Mucosa of rectum (tissue), 2 donors: ENCODE data around the gene DCAF11.
A peak's percentile ranks its signal among the peaks of the same experiment; 100 is the strongest.

Experiments used
- H3K27ac ChIP-seq, 2 donors: one replicate each; pipeline ENCODE4 v1.7.0; 2013; ENCODE audit warnings: inconsistent platforms in 2 of 2, low read depth in 2 of 2, low read length in 2 of 2
- H3K27me3 ChIP-seq, 2 donors: one replicate each; pipeline ENCODE4 v1.7.0; 2013; ENCODE audit warnings: low read length in 2 of 2; ENCODE audit not compliant: control insufficient read depth in 2 of 2, insufficient read depth in 2 of 2
- H3K36me3 ChIP-seq, 2 donors: one replicate each; pipeline ENCODE4 v1.7.0; 2013; ENCODE audit warnings: low read length in 2 of 2; ENCODE audit not compliant: control insufficient read depth in 2 of 2, insufficient read depth in 2 of 2
- H3K4me1 ChIP-seq, 2 donors: one replicate each; pipeline ENCODE4 v1.7.0; 2013; ENCODE audit warnings: low read length in 2 of 2, mild to moderate bottlenecking in 1 of 2; ENCODE audit not compliant: control insufficient read depth in 2 of 2, insufficient read depth in 2 of 2
- H3K4me3 ChIP-seq, 2 donors: one replicate each; pipeline ENCODE4 v1.7.0; 2013; ENCODE audit warnings: low read length in 2 of 2
- H3K9ac ChIP-seq, 2 donors: one replicate each; pipeline ENCODE4 v1.7.0; 2013; ENCODE audit warnings: low read length in 2 of 2, low read depth in 1 of 2, mild to moderate bottlenecking in 1 of 2
- H3K9me3 ChIP-seq, 2 donors: one replicate each; pipeline ENCODE4 v1.7.0; 2013; ENCODE audit warnings: low read length in 2 of 2; ENCODE audit not compliant: control insufficient read depth in 2 of 2
- donor health status: healthy.
- donor health status: Normal muscosa, but diverticular disease.

Gene DCAF11

DNA sequence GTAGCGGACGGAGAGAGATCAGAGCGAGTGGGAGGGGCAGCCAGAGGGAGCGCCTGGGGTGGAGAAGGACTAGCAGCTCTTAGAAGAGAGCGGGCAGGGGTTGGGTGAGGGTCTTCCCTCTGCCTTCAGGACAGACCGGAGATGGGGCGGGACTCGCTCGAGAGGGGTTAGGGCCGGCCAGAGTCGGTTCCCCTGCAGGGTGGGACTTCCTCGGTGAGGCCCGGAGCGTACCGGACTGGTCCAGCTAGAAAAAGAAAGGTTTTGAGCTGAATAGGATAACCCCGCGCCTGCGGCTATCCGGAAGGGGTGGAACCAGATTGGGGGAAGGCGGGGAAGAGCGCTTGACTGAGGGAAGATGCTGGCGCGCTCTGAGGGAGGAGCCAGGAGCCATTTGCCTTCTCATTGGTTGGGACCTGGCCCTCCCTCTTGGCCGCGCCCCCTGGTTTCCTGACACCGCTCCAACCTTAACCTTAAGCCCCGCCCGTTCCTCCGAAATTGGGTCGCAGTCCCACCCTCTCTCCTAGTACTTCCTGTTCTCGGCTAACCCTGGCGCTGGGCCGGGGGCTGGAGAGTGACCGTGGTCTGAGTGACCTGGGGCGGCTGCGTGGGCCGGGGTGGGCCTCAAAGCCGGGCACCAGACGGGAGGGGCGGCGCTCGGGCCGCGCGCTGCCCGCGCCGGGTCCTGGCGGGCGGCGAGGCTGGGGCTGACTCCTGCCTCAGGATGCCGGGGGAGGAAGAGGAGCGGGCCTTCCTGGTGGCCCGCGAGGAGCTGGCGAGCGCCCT, 32.6 kb downstream of the DCAF11 start, which contains the start of gene RNF31:
RNF31 (plus strand) TSS at position 521 of the 783 bp plus-strand sequence; CDS start at position 722, 201 bp downstream.
- Histone ChIP-seq H3K4me3 (peak within 1 kb of the TSS; percentile 79 to 99), H3K9me3 (no peaks in the 10 kb centered on the region), H3K9ac (peak within 1 kb of the TSS; percentile 82 to 93), H3K27ac (peak within 1 kb of the TSS; percentile 94 to 97), H3K4me1 (peaks cover 28 to 30% of the 10 kb centered on the region in 2 donors), H3K36me3 (peaks cover 44 to 47% of the 10 kb centered on the region in 2 donors), H3K27me3 (no peaks in the 10 kb centered on the region)

DNA sequence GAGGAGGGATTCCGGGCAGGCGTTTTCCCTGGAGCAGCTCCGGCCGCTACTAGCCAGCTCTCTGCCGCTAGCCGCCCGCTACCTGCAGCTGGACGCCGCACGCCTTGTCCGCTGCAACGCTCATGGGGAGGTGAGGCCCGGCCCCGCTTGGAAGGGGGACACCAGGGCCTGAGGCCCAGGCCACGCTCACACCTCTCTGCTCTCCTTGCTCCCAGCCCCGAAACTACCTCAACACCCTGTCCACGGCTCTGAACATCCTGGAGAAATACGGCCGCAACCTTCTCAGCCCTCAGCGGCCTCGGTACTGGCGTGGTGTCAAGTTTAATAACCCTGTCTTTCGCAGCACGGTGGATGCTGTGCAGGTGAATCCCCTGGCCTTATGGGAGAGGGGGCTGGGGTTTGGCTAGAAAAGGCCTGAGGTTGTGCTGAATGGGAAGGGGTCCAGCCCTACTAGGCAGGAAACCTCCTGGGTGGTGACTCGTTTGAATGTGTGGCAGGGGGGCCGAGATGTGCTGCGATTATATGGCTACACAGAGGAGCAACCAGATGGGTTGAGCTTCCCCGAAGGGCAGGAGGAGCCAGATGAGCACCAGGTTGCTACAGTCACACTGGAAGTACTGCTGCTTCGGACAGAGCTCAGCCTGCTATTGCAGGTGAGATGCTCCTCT, 33.3 kb downstream of the DCAF11 start:
- Histone ChIP-seq H3K4me1 (peaks cover 25 to 26% of the 10 kb centered on the region in 2 donors), H3K9ac (peak overlapping the region; percentile 82 to 87), H3K4me3 (peak overlapping the region; percentile 79 to 99), H3K9me3 (no peaks in the 10 kb centered on the region), H3K27ac (peak overlapping the region; percentile 80 to 97), H3K27me3 (no peaks in the 10 kb centered on the region), H3K36me3 (peaks cover 44 to 52% of the 10 kb centered on the region in 2 donors)

- Histone ChIP-seq H3K36me3 (peaks cover 31 to 40% of the 10 kb centered on the region in 2 donors), H3K4me1 (peaks cover 20 to 26% of the 10 kb centered on the region in 2 donors), H3K9me3 (no peaks in the 10 kb centered on the region), H3K27ac (no peak overlapping the region), H3K4me3 (no peak overlapping the region), H3K27me3 (no peaks in the 10 kb centered on the region), H3K9ac (no peak overlapping the region)
Observed at GRCh38 chr14:24149302-24149969, 34.9 kb downstream of the DCAF11 start.

GRCh38 chr14:24150061-24150460, 35.5 kb downstream of the DCAF11 start:
- H3K36me3 ChIP-seq = peaks cover 37 to 43% of the 10 kb centered on the region in 2 donors
- no peak overlapping the region for H3K27ac ChIP-seq

DNA sequence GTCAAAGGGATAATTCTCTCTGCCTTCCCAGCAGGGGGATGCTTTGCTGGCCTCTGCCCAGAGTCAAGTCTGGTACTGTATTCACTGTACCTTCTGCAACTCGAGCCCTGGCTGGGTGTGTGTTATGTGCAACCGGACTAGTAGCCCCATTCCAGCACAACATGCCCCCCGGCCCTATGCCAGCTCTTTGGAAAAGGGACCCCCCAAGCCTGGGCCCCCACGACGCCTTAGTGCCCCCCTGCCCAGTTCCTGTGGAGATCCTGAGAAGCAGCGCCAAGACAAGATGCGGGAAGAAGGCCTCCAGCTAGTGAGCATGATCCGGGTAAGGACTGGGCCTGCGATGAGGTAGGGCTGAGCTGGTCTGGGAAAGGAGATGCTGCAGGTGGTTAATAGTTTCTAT, 36.0 kb downstream of the DCAF11 start:
- H3K27me3 ChIP-seq = no peaks in the 10 kb centered on the region

More at GRCh38 chr14:24150061-24150460, 35.5 kb downstream of the DCAF11 start:
- peaks cover 20 to 24% of the 10 kb centered on the region in 2 donors for H3K4me1 ChIP-seq
- no peaks in the 10 kb centered on the region for H3K9me3 ChIP-seq
- no peak overlapping the region for H3K4me3 ChIP-seq
- no peaks in the 10 kb centered on the region for H3K27me3 ChIP-seq
- no peak overlapping the region for H3K9ac ChIP-seq

GRCh38 chr14:24150993-24151392, 36.4 kb downstream of the DCAF11 start:
- H3K27ac ChIP-seq = no peak overlapping the region
- H3K36me3 ChIP-seq = peaks cover 45 to 52% of the 10 kb centered on the region in 2 donors
- peaks cover 10 to 15% of the 10 kb centered on the region in 2 donors for H3K4me1 ChIP-seq
- no peaks in the 10 kb centered on the region for H3K27me3 ChIP-seq
- H3K4me3 ChIP-seq = no peak overlapping the region
- no peak overlapping the region for H3K9ac ChIP-seq
- H3K9me3 ChIP-seq = no peaks in the 10 kb centered on the region

More for the DNA sequence above, 36.0 kb downstream of the DCAF11 start:
- H3K9ac ChIP-seq = no peak overlapping the region
- peaks cover 42 to 48% of the 10 kb centered on the region in 2 donors for H3K36me3 ChIP-seq
- no peaks in the 10 kb centered on the region for H3K9me3 ChIP-seq
- H3K4me1 ChIP-seq = peaks cover 15 to 19% of the 10 kb centered on the region in 2 donors
- H3K4me3 ChIP-seq = no peak overlapping the region
- no peak overlapping the region for H3K27ac ChIP-seq

DNA sequence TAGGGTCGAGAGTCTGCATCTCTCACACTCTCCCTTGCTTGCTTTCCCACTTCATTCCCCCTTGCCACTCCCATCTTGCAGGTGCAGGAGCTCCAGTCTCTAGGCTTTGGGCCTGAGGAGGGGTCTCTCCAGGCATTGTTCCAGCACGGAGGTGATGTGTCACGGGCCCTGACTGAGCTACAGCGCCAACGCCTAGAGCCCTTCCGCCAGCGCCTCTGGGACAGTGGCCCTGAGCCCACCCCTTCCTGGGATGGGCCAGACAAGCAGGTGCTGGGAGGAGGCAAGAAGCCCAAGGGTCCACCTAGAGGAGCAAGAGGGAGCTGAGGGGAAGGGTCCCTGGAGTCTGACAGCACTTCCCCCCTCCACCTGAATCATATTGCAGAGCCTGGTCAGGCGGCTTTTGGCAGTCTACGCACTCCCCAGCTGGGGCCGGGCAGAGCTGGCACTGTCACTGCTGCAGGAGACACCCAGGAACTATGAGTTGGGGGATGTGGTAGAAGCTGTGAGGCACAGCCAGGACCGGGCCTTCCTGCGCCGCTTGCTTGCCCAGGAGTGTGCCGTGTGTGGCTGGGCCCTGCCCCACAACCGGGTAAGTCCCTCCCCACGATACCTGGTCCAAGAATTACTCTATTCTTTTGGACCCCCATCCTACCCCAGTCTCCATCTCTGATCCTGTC, 37.0 kb downstream of the DCAF11 start:
- peaks cover 10 to 13% of the 10 kb centered on the region in 2 donors for H3K4me1 ChIP-seq
- H3K27me3 ChIP-seq = no peaks in the 10 kb centered on the region
- no peak overlapping the region for H3K9ac ChIP-seq
- H3K4me3 ChIP-seq = no peak overlapping the region
- peaks cover 46 to 55% of the 10 kb centered on the region in 2 donors for H3K36me3 ChIP-seq
- H3K9me3 ChIP-seq = no peaks in the 10 kb centered on the region
- H3K27ac ChIP-seq = no peak overlapping the region

GRCh38 chr14:24155100-24155499, 40.5 kb downstream of the DCAF11 start:
- no peak overlapping the region for H3K9ac ChIP-seq
- H3K36me3 ChIP-seq = peaks cover 59 to 69% of the 10 kb centered on the region in 2 donors
- no peaks in the 10 kb centered on the region for H3K9me3 ChIP-seq
- no peak overlapping the region for H3K27ac ChIP-seq
- no peak overlapping the region for H3K4me3 ChIP-seq
- H3K4me1 ChIP-seq = no peaks in the 10 kb centered on the region
- H3K27me3 ChIP-seq = no peaks in the 10 kb centered on the region

GRCh38 chr14:24156840-24157239, 42.3 kb downstream of the DCAF11 start:
- H3K9me3 ChIP-seq = no peaks in the 10 kb centered on the region
- peaks cover 49 to 57% of the 10 kb centered on the region in 2 donors for H3K36me3 ChIP-seq
- no peak overlapping the region for H3K4me3 ChIP-seq
- H3K27me3 ChIP-seq = no peaks in the 10 kb centered on the region
- H3K4me1 ChIP-seq = peaks cover 6 to 11% of the 10 kb centered on the region in 2 donors
- no peak overlapping the region for H3K27ac ChIP-seq
- H3K9ac ChIP-seq = no peak overlapping the region
